Neural crest cell (in vitro differentiated cells): ENCODE data around the gene TSPEAR. TPM values are rescaled to one million over a fixed set of nuclear protein-coding genes. Genes with fewer than 3 reads are reported as not detected.

Experiments
- DNase-seq: peaks from one replicate; pipeline ENCODE4 v3.0.0; 2021; ENCODE audit warnings: low read depth, mixed read lengths, low spot score
- H3K27ac Mint-ChIP-seq: one replicate; pipeline ENCODE4 v1.8.0; 2021; ENCODE audit warnings: mild to moderate bottlenecking, mixed read lengths; ENCODE audit not compliant: unreplicated experiment
- H3K27me3 Mint-ChIP-seq: 2 replicates; pipeline ENCODE4 v1.8.0; 2021; ENCODE audit warnings: low read depth, mild to moderate bottlenecking, mixed read lengths
- H3K36me3 Mint-ChIP-seq: 2 replicates; pipeline ENCODE4 v1.8.0; 2021; ENCODE audit warnings: low read depth, mild to moderate bottlenecking, mixed read lengths
- H3K4me1 Mint-ChIP-seq: 2 replicates; pipeline ENCODE4 v1.8.0; 2021; ENCODE audit warnings: mixed read lengths
- H3K4me3 Mint-ChIP-seq: one replicate; pipeline ENCODE4 v1.8.0; 2021; ENCODE audit warnings: mild to moderate bottlenecking, mixed read lengths
- H3K9me3 Mint-ChIP-seq: 2 replicates; pipeline ENCODE4 v1.8.0; 2021; ENCODE audit warnings: mixed read lengths
- total RNA-seq: library from RNA; stranded (reverse); gene quantifications from 2 replicates; pipeline ENCODE4 v1.2.1, GENCODE V29; 2021
- TF ChIP-seq, protein P1 (sequence below): fragments of 200-600 bp; sonication (generic); conservative IDR thresholded peaks from 2 replicates; pipeline ENCODE4 v1.5.0; 2021; ENCODE audit warnings: antibody characterized with exemption, mild to moderate bottlenecking

Gene TSPEAR
- total RNA-seq, 1 donor from 2014 or later: not detected

DNA sequence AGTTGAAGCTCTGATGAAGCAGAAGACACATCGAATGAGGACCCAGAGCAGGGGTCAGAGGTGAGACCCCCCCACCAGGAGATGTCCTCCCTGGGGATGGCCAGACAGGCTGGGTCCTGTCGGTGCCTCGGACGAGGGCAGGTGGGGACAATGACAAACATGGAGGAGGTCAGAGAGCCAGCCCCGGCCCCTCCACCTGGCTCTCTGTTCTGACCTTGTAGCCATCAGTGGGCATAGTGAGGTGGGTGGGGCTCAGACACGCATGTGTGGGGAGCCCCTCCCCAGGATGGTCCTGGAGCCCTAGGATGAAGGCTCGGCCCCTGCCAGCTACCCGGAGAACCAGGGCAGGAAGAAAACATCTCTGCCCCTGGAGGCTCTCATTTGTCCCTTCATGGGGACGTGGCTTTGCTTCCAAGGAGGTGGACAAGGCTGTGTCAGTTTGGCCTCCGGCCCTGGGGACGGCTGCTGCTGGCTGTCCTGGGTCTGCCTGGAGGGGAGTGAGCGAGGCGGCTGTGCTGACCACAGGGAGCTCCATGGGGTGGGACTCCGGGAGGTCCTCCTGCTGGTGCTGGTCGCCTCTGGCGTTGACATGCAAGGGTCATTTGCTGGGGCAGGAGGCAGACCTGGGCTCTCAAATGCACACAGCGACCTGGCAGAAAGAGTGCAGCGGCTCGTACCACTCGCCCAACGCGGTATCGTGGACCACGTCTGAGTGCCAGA is 121.6 kb downstream of the TSPEAR start:
- Mint-ChIP-seq H3K36me3 (no peaks in the 10 kb centered on the region), H3K4me3 (no peak overlapping the region), H3K27me3 (peaks cover 26% of the 10 kb centered on the region), H3K27ac (peak overlapping the region; percentile 78), H3K4me1 (peaks cover 18% of the 10 kb centered on the region), H3K9me3 (no peaks in the 10 kb centered on the region)
- no peak for DNase-seq
- TF ChIP-seq, protein P1, sequence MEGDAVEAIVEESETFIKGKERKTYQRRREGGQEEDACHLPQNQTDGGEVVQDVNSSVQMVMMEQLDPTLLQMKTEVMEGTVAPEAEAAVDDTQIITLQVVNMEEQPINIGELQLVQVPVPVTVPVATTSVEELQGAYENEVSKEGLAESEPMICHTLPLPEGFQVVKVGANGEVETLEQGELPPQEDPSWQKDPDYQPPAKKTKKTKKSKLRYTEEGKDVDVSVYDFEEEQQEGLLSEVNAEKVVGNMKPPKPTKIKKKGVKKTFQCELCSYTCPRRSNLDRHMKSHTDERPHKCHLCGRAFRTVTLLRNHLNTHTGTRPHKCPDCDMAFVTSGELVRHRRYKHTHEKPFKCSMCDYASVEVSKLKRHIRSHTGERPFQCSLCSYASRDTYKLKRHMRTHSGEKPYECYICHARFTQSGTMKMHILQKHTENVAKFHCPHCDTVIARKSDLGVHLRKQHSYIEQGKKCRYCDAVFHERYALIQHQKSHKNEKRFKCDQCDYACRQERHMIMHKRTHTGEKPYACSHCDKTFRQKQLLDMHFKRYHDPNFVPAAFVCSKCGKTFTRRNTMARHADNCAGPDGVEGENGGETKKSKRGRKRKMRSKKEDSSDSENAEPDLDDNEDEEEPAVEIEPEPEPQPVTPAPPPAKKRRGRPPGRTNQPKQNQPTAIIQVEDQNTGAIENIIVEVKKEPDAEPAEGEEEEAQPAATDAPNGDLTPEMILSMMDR: no peak

GRCh38 chr21:44589094-44589493 is 122.3 kb downstream of the TSPEAR start:
- DNase-seq: no peak
- Mint-ChIP-seq H3K36me3 (no peaks in the 10 kb centered on the region), H3K27me3 (peaks cover 30% of the 10 kb centered on the region), H3K27ac (no peak overlapping the region), H3K4me3 (no peak overlapping the region), H3K4me1 (peaks cover 14% of the 10 kb centered on the region), H3K9me3 (no peaks in the 10 kb centered on the region)
- TF ChIP-seq, protein P1: no peak

- Mint-ChIP-seq H3K4me3 (no peak overlapping the region), H3K9me3 (peaks cover 5% of the 10 kb centered on the region), H3K27ac (no peak overlapping the region), H3K4me1 (peaks cover 12% of the 10 kb centered on the region), H3K27me3 (peaks cover 44% of the 10 kb centered on the region), H3K36me3 (peaks cover 9% of the 10 kb centered on the region)
- no peak for DNase-seq
- TF ChIP-seq, protein P1: no peak
Measured at GRCh38 chr21:44585892-44586291, 125.5 kb downstream of the TSPEAR start.

DNA sequence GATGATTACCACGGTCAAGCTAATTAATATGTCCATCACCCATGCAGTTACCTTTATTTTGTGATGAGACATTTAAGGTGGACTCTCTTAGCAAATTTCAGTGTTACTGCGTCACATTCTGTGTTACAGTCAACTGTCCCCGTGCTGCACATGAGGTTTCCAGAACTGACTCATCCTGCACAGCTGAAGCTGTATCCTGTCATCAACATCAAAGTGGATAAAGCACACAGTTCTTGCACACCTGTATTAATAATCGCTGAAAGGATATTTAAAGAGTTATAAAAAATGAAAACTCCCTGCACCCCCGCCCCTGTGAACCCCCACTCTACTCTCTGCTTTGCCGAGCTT is 127.6 kb downstream of the TSPEAR start:
- H3K4me1 Mint-ChIP-seq: peaks cover 12% of the 10 kb centered on the region
- H3K9me3 Mint-ChIP-seq: peaks cover 5% of the 10 kb centered on the region
- H3K27ac Mint-ChIP-seq: no peak overlapping the region
- peaks cover 9% of the 10 kb centered on the region for H3K36me3 Mint-ChIP-seq
- DNase-seq: no peak
- TF ChIP-seq, protein P1: no peak
- H3K4me3 Mint-ChIP-seq: no peak overlapping the region
- H3K27me3 Mint-ChIP-seq: peaks cover 44% of the 10 kb centered on the region

DNA sequence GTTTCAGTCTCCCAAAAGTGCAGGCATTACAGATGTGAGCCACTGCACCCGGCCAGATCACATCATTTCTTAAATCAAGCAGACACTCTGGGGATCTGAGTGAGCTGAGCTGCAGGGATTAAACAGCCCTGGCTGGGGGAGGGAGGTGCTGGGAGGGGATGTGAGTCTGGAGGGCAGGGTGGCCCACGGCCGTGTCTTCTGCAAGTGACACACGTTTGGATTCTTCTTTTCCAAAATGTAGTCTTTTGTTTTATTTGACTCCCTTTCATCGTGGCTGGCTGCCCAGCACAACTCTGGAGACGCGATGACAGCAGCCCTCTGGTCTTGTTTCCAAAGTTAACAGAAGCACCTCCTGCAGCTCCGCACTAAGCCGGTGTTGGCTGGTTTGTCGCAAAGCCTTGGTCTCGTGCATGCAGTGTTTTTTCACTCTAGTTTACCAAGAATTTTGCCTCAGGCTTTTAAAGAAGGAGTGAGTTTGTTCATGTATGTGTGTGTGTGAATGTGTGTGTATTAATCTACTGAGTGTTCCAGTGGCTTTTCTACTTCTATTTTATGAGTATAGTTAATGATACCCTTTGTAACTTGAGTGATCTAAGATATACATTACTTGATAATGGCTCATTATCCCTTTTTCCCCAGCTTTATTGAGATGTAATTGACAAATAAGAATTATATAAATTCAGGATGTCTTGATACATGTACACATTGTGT is 128.1 kb downstream of the TSPEAR start:
- peaks cover 6% of the 10 kb centered on the region for H3K9me3 Mint-ChIP-seq
- no peak overlapping the region for H3K27ac Mint-ChIP-seq
- no peak overlapping the region for H3K4me3 Mint-ChIP-seq
- peaks cover 10% of the 10 kb centered on the region for H3K36me3 Mint-ChIP-seq
- peaks cover 44% of the 10 kb centered on the region for H3K27me3 Mint-ChIP-seq
- TF ChIP-seq, protein P1: no peak
- H3K4me1 Mint-ChIP-seq: peaks cover 12% of the 10 kb centered on the region
- DNase-seq: no peak
